ENCODE measurements around the gene POFUT1. TPM values are rescaled to one million over a fixed set of nuclear protein-coding genes. Genes with fewer than 3 reads are reported as not detected.
A peak's percentile ranks its signal among the peaks of the same experiment; 100 is the strongest.

Gene POFUT1
- total RNA-seq, 3 donors from 2014 or later (not counting 1 experiment from before 2014, with no cell fraction given): 9.7 to 14.5 (median 13.2) TPM

- 82% methylated on average over 5 of the region's 5 CpGs for WGBS (ENCODE audit: insufficient coverage)
- H3K36me3 ChIP-seq (ENCODE audit: control insufficient read depth, insufficient read depth, low read length): peaks cover 59% of the 10 kb centered on the region
- no peaks in the 10 kb centered on the region for H3K9me3 ChIP-seq (ENCODE audit: control insufficient read depth, insufficient read depth, low read length)
- Mint-ChIP-seq H3K4me3 (no peak overlapping the region), H3K36me3 (peaks cover 10% of the 10 kb centered on the region), H3K27ac (no peak overlapping the region), H3K9me3 (no peaks in the 10 kb centered on the region), H3K27me3 (ENCODE audit: low read depth in 2 of 2) (no peaks in the 10 kb centered on the region), H3K4me1 (peaks cover 0 to 7% of the 10 kb centered on the region in 2 donors)
- no peak for TF ChIP-seq CTCF (IDR thresholded peaks at IDR 0.05)
- peaks cover 7% of the 10 kb centered on the region for H3K4me1 ChIP-seq (ENCODE audit: control insufficient read depth, insufficient read depth, low read length)
- H3K27ac ChIP-seq (ENCODE audit: low read length): no peak overlapping the region
- ATAC-seq (no peak), DNase-seq (no peak)
- no peak overlapping the region for H3K4me3 ChIP-seq (ENCODE audit: low read length)
- H3K27me3 ChIP-seq (ENCODE audit: control insufficient read depth, insufficient read depth, low read length): no peaks in the 10 kb centered on the region
- intact Hi-C loops (cut with micrococcal nuclease): no loop called here
Observed at GRCh38 chr20:32159766-32160221, 47.9 kb upstream of the POFUT1 start.

GRCh38 chr20:32160341-32160740, 47.3 kb upstream of the POFUT1 start:
- H3K4me3 ChIP-seq (ENCODE audit: low read length): no peak overlapping the region
- peaks cover 0 to 2% of the 10 kb centered on the region in 2 donors for H3K4me1 Mint-ChIP-seq
- DNase-seq (no peak), ATAC-seq (no peak)
- no peaks in the 10 kb centered on the region for H3K27me3 ChIP-seq (ENCODE audit: control insufficient read depth, insufficient read depth, low read length)
- no peak overlapping the region for H3K4me3 Mint-ChIP-seq
- H3K9me3 Mint-ChIP-seq: no peaks in the 10 kb centered on the region
- intact Hi-C loops (cut with micrococcal nuclease): no loop called here
- no peak overlapping the region for H3K27ac Mint-ChIP-seq
- H3K4me1 ChIP-seq (ENCODE audit: control insufficient read depth, insufficient read depth, low read length): peaks cover 4% of the 10 kb centered on the region
- H3K36me3 Mint-ChIP-seq: peaks cover 10% of the 10 kb centered on the region
- no peak overlapping the region for H3K27ac ChIP-seq (ENCODE audit: low read length)
- TF ChIP-seq CTCF (IDR thresholded peaks at IDR 0.05): no peak
- WGBS (ENCODE audit: insufficient coverage): 98% methylated on average over 5 of the region's 5 CpGs
- no peaks in the 10 kb centered on the region for H3K27me3 Mint-ChIP-seq (ENCODE audit: low read depth in 2 of 2)
- H3K9me3 ChIP-seq (ENCODE audit: control insufficient read depth, insufficient read depth, low read length): no peaks in the 10 kb centered on the region
- H3K36me3 ChIP-seq (ENCODE audit: control insufficient read depth, insufficient read depth, low read length): peaks cover 58% of the 10 kb centered on the region

- no peaks in the 10 kb centered on the region for H3K4me1 Mint-ChIP-seq
- Histone ChIP-seq H3K4me1 (ENCODE audit: control insufficient read depth, insufficient read depth, low read length) (no peaks in the 10 kb centered on the region), H3K27ac (ENCODE audit: low read length) (no peak overlapping the region), H3K9me3 (ENCODE audit: control insufficient read depth, insufficient read depth, low read length) (no peaks in the 10 kb centered on the region), H3K4me3 (ENCODE audit: low read length) (no peak overlapping the region), H3K36me3 (ENCODE audit: control insufficient read depth, insufficient read depth, low read length) (peaks cover 62% of the 10 kb centered on the region), H3K27me3 (ENCODE audit: control insufficient read depth, insufficient read depth, low read length) (no peaks in the 10 kb centered on the region)
- H3K27me3 Mint-ChIP-seq (ENCODE audit: low read depth in 2 of 2): no peaks in the 10 kb centered on the region
- no peak for DNase-seq
- H3K36me3 Mint-ChIP-seq: peaks cover 10% of the 10 kb centered on the region
- ATAC-seq: no peak
- no peaks in the 10 kb centered on the region for H3K9me3 Mint-ChIP-seq
- TF ChIP-seq CTCF (IDR thresholded peaks at IDR 0.05): no peak
- intact Hi-C loops (cut with micrococcal nuclease): no loop called here
- no peak overlapping the region for H3K4me3 Mint-ChIP-seq
- peak overlapping the region in 1 of 2 donors; percentile 17 for H3K27ac Mint-ChIP-seq
- 94% methylated on average over 3 of the region's 3 CpGs for WGBS (ENCODE audit: insufficient coverage)
Observed at GRCh38 chr20:32162351-32162750, 45.3 kb upstream of the POFUT1 start.

- no peak for TF ChIP-seq CTCF (IDR thresholded peaks at IDR 0.05)
- H3K36me3 Mint-ChIP-seq: peaks cover 10% of the 10 kb centered on the region
- intact Hi-C loops (cut with micrococcal nuclease): no loop called here
- H3K9me3 Mint-ChIP-seq: no peaks in the 10 kb centered on the region
- no peaks in the 10 kb centered on the region for H3K27me3 Mint-ChIP-seq (ENCODE audit: low read depth in 2 of 2)
- no peak overlapping the region for H3K27ac ChIP-seq (ENCODE audit: low read length)
- H3K36me3 ChIP-seq (ENCODE audit: control insufficient read depth, insufficient read depth, low read length): peaks cover 50% of the 10 kb centered on the region
- no peaks in the 10 kb centered on the region for H3K9me3 ChIP-seq (ENCODE audit: control insufficient read depth, insufficient read depth, low read length)
- DNase-seq: no peak
- 100% methylated on average over 3 of the region's 5 CpGs for WGBS (ENCODE audit: insufficient coverage)
- H3K27ac Mint-ChIP-seq: peak overlapping the region in 1 of 2 donors; percentile 63
- H3K4me3 Mint-ChIP-seq: no peak overlapping the region
- no peaks in the 10 kb centered on the region for H3K4me1 ChIP-seq (ENCODE audit: control insufficient read depth, insufficient read depth, low read length)
- no peak for ATAC-seq
- no peaks in the 10 kb centered on the region for H3K4me1 Mint-ChIP-seq
- no peak overlapping the region for H3K4me3 ChIP-seq (ENCODE audit: low read length)
- H3K27me3 ChIP-seq (ENCODE audit: control insufficient read depth, insufficient read depth, low read length): no peaks in the 10 kb centered on the region
Observed at GRCh38 chr20:32163951-32164350, 43.7 kb upstream of the POFUT1 start.
